Nephron (organoid): ENCODE measurements around the gene PRDM16.

ENCODE experiments used
- H3K27ac Mint-ChIP-seq, 3 experiments: 2 replicates each; pipeline ENCODE4 v1.8.0; 2020; ENCODE audit warnings: mixed read lengths in 3 of 3, mild to moderate bottlenecking in 2 of 3, moderate library complexity in 1 of 3
- H3K27me3 Mint-ChIP-seq: 2 replicates; pipeline ENCODE4 v1.8.0; 2021; ENCODE audit warnings: low read depth, mild to moderate bottlenecking, moderate library complexity, mixed read lengths
- H3K36me3 Mint-ChIP-seq: 2 replicates; pipeline ENCODE4 v1.8.0; 2020; ENCODE audit warnings: low read depth, mixed read lengths
- H3K4me1 Mint-ChIP-seq: 2 replicates; pipeline ENCODE4 v1.8.0; 2020; ENCODE audit warnings: mixed read lengths
- H3K4me3 Mint-ChIP-seq, 3 experiments: 2 replicates each; pipeline ENCODE4 v1.8.0; 2020; ENCODE audit warnings: mild to moderate bottlenecking in 3 of 3, mixed read lengths in 3 of 3, moderate library complexity in 2 of 3
- H3K9me3 Mint-ChIP-seq: 2 replicates; pipeline ENCODE4 v1.8.0; 2020; ENCODE audit warnings: mixed read lengths
- TF ChIP-seq, protein P1 (sequence below), 3 experiments: fragments of 200-600 bp; sonication (generic); IDR thresholded peaks; one replicate each; pipeline ENCODE4 v1.5.0; 2021; ENCODE audit warnings: antibody characterized with exemption in 3 of 3; ENCODE audit not compliant: unreplicated experiment in 3 of 3

Gene PRDM16

GRCh38 chr1:3469104-3469848 is 400.3 kb downstream of the PRDM16 start:
- Mint-ChIP-seq H3K4me1 (peaks cover 31% of the 10 kb centered on the region), H3K36me3 (no peaks in the 10 kb centered on the region), H3K4me3 (no peak overlapping the region), H3K9me3 (no peaks in the 10 kb centered on the region), H3K27ac (no peak overlapping the region), H3K27me3 (peaks cover 3% of the 10 kb centered on the region)
- TF ChIP-seq, protein P1, sequence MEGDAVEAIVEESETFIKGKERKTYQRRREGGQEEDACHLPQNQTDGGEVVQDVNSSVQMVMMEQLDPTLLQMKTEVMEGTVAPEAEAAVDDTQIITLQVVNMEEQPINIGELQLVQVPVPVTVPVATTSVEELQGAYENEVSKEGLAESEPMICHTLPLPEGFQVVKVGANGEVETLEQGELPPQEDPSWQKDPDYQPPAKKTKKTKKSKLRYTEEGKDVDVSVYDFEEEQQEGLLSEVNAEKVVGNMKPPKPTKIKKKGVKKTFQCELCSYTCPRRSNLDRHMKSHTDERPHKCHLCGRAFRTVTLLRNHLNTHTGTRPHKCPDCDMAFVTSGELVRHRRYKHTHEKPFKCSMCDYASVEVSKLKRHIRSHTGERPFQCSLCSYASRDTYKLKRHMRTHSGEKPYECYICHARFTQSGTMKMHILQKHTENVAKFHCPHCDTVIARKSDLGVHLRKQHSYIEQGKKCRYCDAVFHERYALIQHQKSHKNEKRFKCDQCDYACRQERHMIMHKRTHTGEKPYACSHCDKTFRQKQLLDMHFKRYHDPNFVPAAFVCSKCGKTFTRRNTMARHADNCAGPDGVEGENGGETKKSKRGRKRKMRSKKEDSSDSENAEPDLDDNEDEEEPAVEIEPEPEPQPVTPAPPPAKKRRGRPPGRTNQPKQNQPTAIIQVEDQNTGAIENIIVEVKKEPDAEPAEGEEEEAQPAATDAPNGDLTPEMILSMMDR (IDR thresholded peaks at IDR 0.05; ENCODE audit: unreplicated experiment in 3 of 3): no peak

DNA sequence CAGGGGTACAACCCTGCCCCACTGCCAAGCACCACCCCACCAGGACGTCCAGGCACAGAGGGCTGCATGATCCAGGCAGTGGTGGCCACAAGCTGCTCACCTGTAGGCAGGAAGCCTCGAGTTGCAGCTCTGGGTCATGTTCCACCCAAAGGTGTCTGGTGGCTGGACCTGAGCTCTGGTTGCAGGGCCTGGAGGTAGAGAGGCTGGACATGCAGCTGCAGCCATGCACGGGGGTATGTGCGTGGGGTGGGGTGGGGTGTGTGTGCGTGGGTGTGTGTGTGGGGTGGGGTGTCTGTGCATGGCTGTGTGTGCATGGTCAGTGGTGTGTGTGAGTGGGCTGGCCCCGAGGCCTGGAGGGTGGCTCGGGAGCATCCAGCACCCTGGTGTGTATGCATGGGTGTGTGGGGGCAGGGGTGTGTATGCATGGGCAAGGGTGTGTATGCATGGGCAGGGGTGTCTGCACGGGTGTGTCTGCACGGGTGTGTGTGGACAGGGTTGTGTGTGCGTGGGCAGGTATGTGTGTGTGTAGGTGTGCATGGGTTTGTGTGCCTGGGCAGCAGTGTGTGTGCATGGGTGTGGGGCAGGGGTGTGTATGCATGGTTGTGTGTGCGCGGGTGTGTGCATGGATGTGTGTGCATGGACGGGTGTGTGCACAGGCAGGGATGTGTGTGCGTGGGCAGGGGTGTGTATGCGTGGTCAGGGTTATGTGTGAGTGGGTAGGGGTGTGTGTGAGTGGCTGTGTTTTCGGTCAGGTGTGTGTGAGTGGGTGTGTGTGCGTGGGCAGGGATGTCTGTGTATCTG is 401.0 kb downstream of the PRDM16 start:
- Mint-ChIP-seq H3K36me3 (no peaks in the 10 kb centered on the region), H3K9me3 (no peaks in the 10 kb centered on the region), H3K27ac (peak overlapping the region; percentile 52 to 67 (median 60)), H3K27me3 (peaks cover under 1% of the 10 kb centered on the region), H3K4me1 (peaks cover 31% of the 10 kb centered on the region), H3K4me3 (peak overlapping the region in 1 of 3 experiments; percentile 21)
- TF ChIP-seq, protein P1 (IDR thresholded peaks at IDR 0.05; ENCODE audit: unreplicated experiment in 3 of 3): no peak

DNA sequence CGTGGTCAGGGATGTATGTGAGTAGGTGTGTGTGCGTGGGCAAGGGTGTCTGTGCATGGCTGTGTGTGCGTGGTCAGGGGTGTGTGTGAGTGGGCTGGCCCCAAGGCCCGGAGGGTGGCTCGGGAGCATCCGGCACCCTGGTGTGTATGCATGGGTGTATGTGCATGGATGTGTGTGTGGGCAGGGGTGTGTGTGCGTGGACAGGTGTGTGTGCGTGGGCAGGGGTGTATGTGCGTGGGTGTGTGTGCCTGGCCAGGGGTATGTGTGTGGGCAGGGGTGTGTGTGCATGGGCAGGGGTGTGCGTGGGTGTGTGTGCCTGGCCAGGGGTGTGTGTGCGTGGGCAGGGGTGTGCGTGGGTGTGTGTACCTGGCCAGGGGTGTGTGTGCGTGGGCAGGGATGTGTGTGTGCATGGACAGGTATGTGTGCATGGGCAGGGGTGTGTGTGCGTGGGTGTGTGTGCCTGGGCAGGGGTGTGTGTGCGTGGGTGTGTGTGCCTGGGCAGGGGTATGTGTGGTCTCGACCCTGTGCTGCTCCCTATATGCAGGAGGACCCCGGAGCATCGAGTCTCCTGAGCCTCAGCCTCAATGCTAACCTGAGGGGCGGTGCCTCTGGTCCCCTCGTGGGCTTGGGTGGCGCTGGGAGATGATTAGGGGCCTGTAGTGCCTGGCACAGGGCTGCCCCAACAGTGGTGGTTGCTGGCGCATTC is 401.8 kb downstream of the PRDM16 start:
- Mint-ChIP-seq H3K4me3 (peak overlapping the region in 1 of 3 experiments; percentile 21), H3K27ac (peak overlapping the region; percentile 52 to 67 (median 60)), H3K9me3 (no peaks in the 10 kb centered on the region), H3K4me1 (peaks cover 29% of the 10 kb centered on the region), H3K27me3 (no peaks in the 10 kb centered on the region), H3K36me3 (no peaks in the 10 kb centered on the region)
- TF ChIP-seq, protein P1 (IDR thresholded peaks at IDR 0.05; ENCODE audit: unreplicated experiment in 3 of 3): no peak

DNA sequence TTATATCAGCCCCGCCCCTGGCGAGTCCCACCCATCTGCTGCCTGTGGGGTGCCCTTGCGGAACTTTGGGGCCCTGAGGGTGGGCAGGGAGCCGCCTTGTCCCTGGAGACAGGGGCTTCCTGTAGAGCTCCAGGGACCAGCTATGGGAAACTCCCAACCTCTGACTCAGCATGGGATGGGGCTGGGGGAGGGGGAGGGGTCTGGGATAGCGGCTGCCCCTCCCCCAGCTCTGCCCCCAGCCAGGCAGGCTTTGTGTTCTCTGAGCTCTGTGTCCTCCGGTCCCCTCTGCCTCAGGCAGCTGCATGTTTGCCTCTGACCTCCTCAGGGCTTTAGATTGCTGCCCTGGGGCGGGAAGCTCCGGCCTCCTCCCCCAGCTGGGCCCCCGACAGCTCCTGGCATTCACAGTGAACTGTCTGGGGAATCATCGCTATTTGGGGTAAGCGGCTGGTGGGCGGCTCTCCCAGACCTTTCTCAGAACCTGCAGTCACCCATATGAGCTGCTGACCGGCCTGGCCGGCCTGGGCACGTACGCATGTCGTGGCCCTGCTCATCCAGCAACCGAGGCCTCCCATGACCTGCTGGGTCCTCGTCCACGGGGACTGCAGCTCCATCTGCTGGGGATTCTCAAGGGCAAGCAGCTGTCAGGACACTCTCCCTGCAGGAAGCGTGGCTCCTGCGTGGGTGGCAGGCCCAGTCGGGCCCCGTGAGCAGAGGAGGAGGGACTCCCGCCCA is 402.5 kb downstream of the PRDM16 start:
- Mint-ChIP-seq H3K4me3 (peak overlapping the region in 1 of 3 experiments; percentile 6), H3K9me3 (no peaks in the 10 kb centered on the region), H3K4me1 (peaks cover 26% of the 10 kb centered on the region), H3K27ac (peak overlapping the region; percentile 53 to 67 (median 62)), H3K36me3 (no peaks in the 10 kb centered on the region), H3K27me3 (no peaks in the 10 kb centered on the region)
- TF ChIP-seq, protein P1 (IDR thresholded peaks at IDR 0.05; ENCODE audit: unreplicated experiment in 3 of 3): peak; percentile 47 to 71 (median 50)

GRCh38 chr1:3472088-3472850 is 403.3 kb downstream of the PRDM16 start:
- Mint-ChIP-seq H3K27me3 (no peaks in the 10 kb centered on the region), H3K9me3 (no peaks in the 10 kb centered on the region), H3K36me3 (no peaks in the 10 kb centered on the region), H3K4me1 (peaks cover 26% of the 10 kb centered on the region), H3K4me3 (no peak overlapping the region), H3K27ac (peak overlapping the region; percentile 53 to 67 (median 62))
- TF ChIP-seq, protein P1 (IDR thresholded peaks at IDR 0.05; ENCODE audit: unreplicated experiment in 3 of 3): peak in 2 of 3 experiments; percentile 5 to 27
